Measurements from ENCODE around the gene TEX44.

Gene TEX44

GRCh38 chr2:231642631-231643494 is 50.2 kb downstream of the TEX44 start:
- Mint-ChIP-seq H3K9me3 (no peaks in the 10 kb centered on the region), H3K27ac (peak overlapping the region; percentile 88), H3K36me3 (ENCODE audit: low read depth) (no peaks in the 10 kb centered on the region), H3K4me1 (peaks cover 51% of the 10 kb centered on the region), H3K4me3 (no peak overlapping the region), H3K27me3 (ENCODE audit: low read depth, poor library complexity) (peaks cover 5% of the 10 kb centered on the region)
- TF ChIP-seq CTCF (IDR thresholded peaks at IDR 0.05), result no peak
- no peak for DNase-seq

- H3K4me3 Mint-ChIP-seq, result no peak overlapping the region
- no peak for DNase-seq
- H3K36me3 Mint-ChIP-seq (ENCODE audit: low read depth), result no peaks in the 10 kb centered on the region
- TF ChIP-seq CTCF (IDR thresholded peaks at IDR 0.05), result no peak
- no peaks in the 10 kb centered on the region for H3K9me3 Mint-ChIP-seq
- H3K27me3 Mint-ChIP-seq (ENCODE audit: low read depth, poor library complexity), result peaks cover 9% of the 10 kb centered on the region
- H3K27ac Mint-ChIP-seq, result no peak overlapping the region
- peaks cover 49% of the 10 kb centered on the region for H3K4me1 Mint-ChIP-seq
Observed at GRCh38 chr2:231643495-231643888, 50.8 kb downstream of the TEX44 start.

All from nephron progenitor cell (in vitro differentiated cells).